Tibial nerve (tissue), 4 donors: ENCODE data around the gene RAB1A. TPM values are rescaled to one million over a fixed set of nuclear protein-coding genes. Genes with fewer than 3 reads are reported as not detected.

ENCODE experiments used
- DNase-seq, 2 donors: peaks; one replicate each; pipeline ENCODE4 v3.0.0-alpha.2; 2019; ENCODE audit warnings: low spot score in 2 of 2
- H3K27ac ChIP-seq, 4 donors: fragments of 200-600 bp; sonication (generic) in 3 of 4; one replicate each; pipeline ENCODE4 v1.5.1; 2017 to 2019; ENCODE audit warnings: mild to moderate bottlenecking in 1 of 4
- H3K27me3 ChIP-seq, 2 donors: fragments of 200-600 bp; sonication (generic) in 1 of 2; one replicate each; pipeline versions ENCODE4 v1.5.1 to v1.6.0; 2017 to 2019
- H3K36me3 ChIP-seq, 3 donors: fragments of 200-600 bp; sonication (generic); one replicate each; pipeline ENCODE4 v1.5.1; 2018 to 2019
- H3K4me1 ChIP-seq, 4 donors: fragments of 200-600 bp; sonication (generic) in 3 of 4; one replicate each; pipeline ENCODE4 v1.5.1; 2017 to 2019
- H3K4me3 ChIP-seq, 4 donors: fragments of 200-600 bp; sonication (generic) in 3 of 4; one replicate each; pipeline ENCODE4 v1.5.1; 2017 to 2019; ENCODE audit warnings: mild to moderate bottlenecking in 1 of 4, moderate library complexity in 1 of 4
- H3K9me3 ChIP-seq, 4 donors: fragments of 200-600 bp; sonication (generic) in 3 of 4; one replicate each; pipeline ENCODE4 v1.5.1; 2017 to 2019
- CTCF ChIP-seq, 5 experiments: fragments of 200-600 bp in 3 of 5; fragments of 450-650 bp in 2 of 5; sonication (generic) in 3 of 5; IDR thresholded peaks; one replicate each; pipeline ENCODE4 v1.5.1; 2016 to 2019; ENCODE audit warnings: antibody characterized with exemption in 5 of 5, mild to moderate bottlenecking in 3 of 5, moderate library complexity in 2 of 5
- EP300 ChIP-seq, 2 donors: sonication (generic); formaldehyde crosslinking; IDR thresholded peaks; one replicate each; pipeline ENCODE4 v1.6.1; 2017; ENCODE audit warnings: antibody characterized with exemption in 2 of 2, mild to moderate bottlenecking in 1 of 2
- POLR2A ChIP-seq, 2 donors: fragments of 450-650 bp; IDR thresholded peaks; one replicate each; pipeline ENCODE4 v1.6.1; 2017; ENCODE audit warnings: antibody characterized with exemption in 2 of 2, mild to moderate bottlenecking in 2 of 2, moderate library complexity in 2 of 2
- WGBS, 2 donors: methylation state at CpG; one replicate each; pipeline ENCODE4 v1.1.5; 2018; 5-methylcytosine and 5-hydroxymethylcytosine counted together
- total RNA-seq, 4 donors: library from RNA; depleted of rRNA; stranded (reverse); fragments of >200 nt; gene quantifications; one replicate each; pipeline ENCODE4 v1.1.0, GENCODE V29; 2016

RAB1A gene
- total RNA-seq, 4 donors from 2014 or later, result 69.6 to 93.0 (median 81.6) TPM

DNA sequence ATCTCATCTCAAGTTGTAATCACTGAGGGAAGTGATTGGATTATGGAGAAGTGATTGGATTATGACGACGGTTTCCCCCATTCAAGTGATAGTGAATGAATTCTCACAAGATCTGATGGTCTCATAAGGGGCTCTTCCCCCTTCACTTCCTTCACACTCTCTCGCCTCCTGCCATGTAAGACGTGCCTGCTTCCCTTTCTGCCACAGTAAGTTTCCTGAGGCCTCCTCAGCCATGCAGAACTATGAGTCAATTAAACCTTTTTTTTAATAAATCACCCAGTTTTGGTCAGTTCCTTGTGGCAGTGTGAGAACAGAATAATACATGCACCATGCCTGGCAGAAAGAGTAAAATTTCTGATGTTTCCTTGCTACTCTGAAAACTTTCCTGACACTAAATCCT, 37.1 kb downstream of the RAB1A start:
- H3K4me1 ChIP-seq, result peaks cover 0 to 32% (median 6%) of the 10 kb centered on the region in 4 donors
- DNase-seq, result no peak
- no peak overlapping the region for H3K27ac ChIP-seq
- no peak overlapping the region for H3K4me3 ChIP-seq
- H3K27me3 ChIP-seq, result no peaks in the 10 kb centered on the region
- no peaks in the 10 kb centered on the region for H3K9me3 ChIP-seq
- peaks cover 0 to 73% (median 0%) of the 10 kb centered on the region in 3 donors for H3K36me3 ChIP-seq
- 91 to 94% methylated on average over 4 of the region's 4 CpGs for WGBS, 2 donors
- no peak for TF ChIP-seq CTCF (IDR thresholded peaks at IDR 0.05)
- no peak for TF ChIP-seq POLR2A (IDR thresholded peaks at IDR 0.05)
- TF ChIP-seq EP300 (IDR thresholded peaks at IDR 0.05), result no peak

GRCh38 chr2:65085148-65085547, 44.8 kb downstream of the RAB1A start:
- DNase-seq, result no peak
- TF ChIP-seq EP300 (IDR thresholded peaks at IDR 0.05) (no peak), CTCF (IDR thresholded peaks at IDR 0.05) (no peak), POLR2A (IDR thresholded peaks at IDR 0.05) (no peak)
- Histone ChIP-seq H3K36me3 (peaks cover 0 to 77% (median 0%) of the 10 kb centered on the region in 3 donors), H3K9me3 (no peaks in the 10 kb centered on the region), H3K27ac (no peak overlapping the region), H3K27me3 (no peaks in the 10 kb centered on the region), H3K4me1 (peaks cover 0 to 64% (median 9%) of the 10 kb centered on the region in 4 donors), H3K4me3 (no peak overlapping the region)
- WGBS, 2 donors, result 87 to 96% methylated on average over 3 of the region's 3 CpGs

DNA sequence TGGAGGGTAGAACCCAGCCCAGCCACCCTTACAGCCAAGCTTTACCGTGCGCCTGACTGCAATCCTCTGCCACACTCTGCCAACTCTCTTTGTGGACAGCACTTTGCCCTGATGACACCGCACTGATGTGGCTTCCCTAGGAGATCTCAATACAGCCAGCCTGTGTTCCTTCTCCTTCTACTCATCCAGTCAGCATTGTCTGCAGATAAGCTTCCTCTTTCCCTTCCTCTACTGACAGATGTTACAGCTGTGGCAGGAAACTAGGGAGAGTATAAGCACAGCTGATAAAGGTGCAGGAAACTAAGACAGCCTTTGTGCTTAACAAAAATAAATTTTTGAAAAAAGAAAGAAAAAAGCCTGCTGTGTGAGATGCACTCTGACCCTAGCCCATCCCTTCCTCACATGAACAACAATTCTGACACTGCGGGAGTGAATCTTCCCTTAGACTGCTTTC, 48.6 kb downstream of the RAB1A start:
- TF ChIP-seq CTCF (IDR thresholded peaks at IDR 0.05) (no peak), POLR2A (IDR thresholded peaks at IDR 0.05) (no peak), EP300 (IDR thresholded peaks at IDR 0.05) (no peak)
- WGBS, 2 donors, result 60 to 66% methylated on average over 4 of the region's 4 CpGs
- Histone ChIP-seq H3K27me3 (no peaks in the 10 kb centered on the region), H3K4me1 (peaks cover 0 to 41% (median 1%) of the 10 kb centered on the region in 4 donors), H3K27ac (peak overlapping the region in 1 of 4 donors; percentile 31), H3K36me3 (peaks cover 0 to 94% (median 0%) of the 10 kb centered on the region in 3 donors), H3K4me3 (no peak overlapping the region), H3K9me3 (no peaks in the 10 kb centered on the region)
- no peak for DNase-seq

- Histone ChIP-seq H3K4me3 (no peak overlapping the region), H3K9me3 (no peaks in the 10 kb centered on the region), H3K27me3 (no peaks in the 10 kb centered on the region), H3K36me3 (peaks cover 0 to 81% (median 0%) of the 10 kb centered on the region in 3 donors), H3K27ac (no peak overlapping the region), H3K4me1 (peaks cover 0 to 52% (median 10%) of the 10 kb centered on the region in 4 donors)
- 89 to 90% methylated on average over 6 of the region's 6 CpGs for WGBS, 2 donors
- no peak for DNase-seq
- no peak for TF ChIP-seq EP300 (IDR thresholded peaks at IDR 0.05)
- TF ChIP-seq CTCF (IDR thresholded peaks at IDR 0.05), result no peak
- TF ChIP-seq POLR2A (IDR thresholded peaks at IDR 0.05), result no peak
These were observed 50.9 kb downstream of the RAB1A start for GRCh38 chr2:65079017-65079416.

- peaks cover 2 to 81% (median 5%) of the 10 kb centered on the region in 3 donors for H3K36me3 ChIP-seq
- no peak overlapping the region for H3K27ac ChIP-seq
- WGBS, 2 donors, result 94 to 95% methylated on average over 7 of the region's 7 CpGs
- no peak overlapping the region for H3K4me3 ChIP-seq
- no peak for DNase-seq
- no peak for TF ChIP-seq EP300 (IDR thresholded peaks at IDR 0.05)
- no peak for TF ChIP-seq POLR2A (IDR thresholded peaks at IDR 0.05)
- no peak for TF ChIP-seq CTCF (IDR thresholded peaks at IDR 0.05)
- no peaks in the 10 kb centered on the region for H3K27me3 ChIP-seq
- H3K4me1 ChIP-seq, result peaks cover 0 to 53% (median 10%) of the 10 kb centered on the region in 4 donors
- H3K9me3 ChIP-seq, result no peaks in the 10 kb centered on the region
These were observed 52.0 kb downstream of the RAB1A start for GRCh38 chr2:65077898-65078297.
